Measurements from ENCODE around the gene MYL9. TPM values are rescaled to one million over a fixed set of nuclear protein-coding genes. Genes with fewer than 3 reads are reported as not detected.

Gene MYL9
- total and polyA plus RNA-seq, 2 donors (not counting 1 experiment from before 2014, with no cell fraction given) = 0.78 to 3.5 TPM

DNA sequence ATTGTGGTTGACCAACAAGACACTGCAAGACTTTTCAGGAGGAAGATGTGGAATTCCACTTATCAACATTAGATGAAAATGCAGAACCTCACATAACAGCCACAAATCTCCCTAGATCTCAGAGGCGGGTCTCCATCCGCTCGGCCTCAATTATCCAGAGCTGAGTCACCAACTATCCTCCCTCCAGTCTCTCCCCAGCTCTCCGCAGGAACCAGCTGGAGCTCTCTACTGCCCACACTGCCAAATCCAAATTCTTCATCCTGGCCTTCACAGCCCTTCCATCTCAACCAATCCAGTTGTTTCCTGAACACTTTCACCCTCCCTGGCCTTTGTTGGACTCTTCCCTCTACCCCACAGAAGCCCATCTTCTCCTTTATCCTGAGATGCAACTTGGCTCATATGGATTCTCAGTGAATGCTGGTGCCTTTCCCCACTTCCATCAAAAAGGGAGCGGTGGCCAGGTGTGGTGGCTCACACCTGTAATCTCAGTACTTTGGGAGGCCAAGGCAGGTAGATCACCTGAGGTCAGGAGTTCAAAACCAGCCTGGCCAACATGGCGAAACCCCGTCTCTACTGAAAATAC lies 28.6 kb downstream of the MYL9 start:
- 97% methylated on average over 7 of the region's 7 CpGs for WGBS (ENCODE audit: insufficient coverage)

More for the DNA sequence above, 28.6 kb downstream of the MYL9 start:
- ChIA-PET POLR2A (no interaction called here), CTCF (interaction anchor here (1.1 to 6.0 kb wide), 4 partner anchors 8 to 35 kb away, joined by 3 to 63 read pairs (median 12); partner anchors contain the start of gene RAB5IF)
- Histone ChIP-seq H3K9ac (ENCODE audit: low read length) (no peak overlapping the region), H3K4me1 (ENCODE audit: control insufficient read depth in 2 of 2, insufficient read depth in 2 of 2, low read length in 2 of 2) (peaks cover 10 to 18% of the 10 kb centered on the region in 2 donors), H3K79me2 (ENCODE audit: control insufficient read depth, insufficient read depth, low read length) (peaks cover 13% of the 10 kb centered on the region), H3K27ac (ENCODE audit: low read length in 2 of 2) (no peak overlapping the region), H3K4me2 (replicated peaks; ENCODE audit: low read depth, low read length, poor library complexity, severe bottlenecking) (no peak overlapping the region), H2AFZ (ENCODE audit: insufficient read depth, low read depth, low read length, poor library complexity, severe bottlenecking) (no peak overlapping the region), H3K36me3 (replicated peaks in 1 of 2; ENCODE audit: control extremely low read depth in 1 of 2, control insufficient read depth in 1 of 2, extremely low read depth in 1 of 2, insufficient read depth in 2 of 2, low read length in 1 of 2) (no peaks in the 10 kb centered on the region), H3K9me3 (ENCODE audit: control extremely low read depth in 1 of 3, control insufficient read depth in 2 of 3, insufficient read depth in 1 of 3, low read length in 2 of 3) (peaks cover 0 to 11% (median 7%) of the 10 kb centered on the region in 3 donors), H3K27me3 (replicated peaks in 1 of 4; ENCODE audit: control extremely low read depth in 1 of 4, control insufficient read depth in 3 of 4, insufficient read depth in 4 of 4, low read length in 3 of 4) (no peaks in the 10 kb centered on the region), H4K20me1 (ENCODE audit: control insufficient read depth, insufficient read depth, low read length, poor library complexity, severe bottlenecking) (peaks cover 6% of the 10 kb centered on the region), H3K4me3 (ENCODE audit: control extremely low read depth in 1 of 5, extremely low read depth in 1 of 5, insufficient read depth in 1 of 5, low read depth in 2 of 5, low read length in 4 of 5) (no peak overlapping the region)
- peak overlapping the region; percentile 56 for H3K27ac Mint-ChIP-seq
- H3K4me3 Mint-ChIP-seq = no peak overlapping the region
- H3K4me1 Mint-ChIP-seq = peaks cover 17% of the 10 kb centered on the region
- intact Hi-C loops (cut with micrococcal nuclease) = no loop called here
- ATAC-seq (ENCODE audit: low read depth) (no peak), DNase-seq (no peak)
- TF ChIP-seq CTCF (IDR thresholded peaks at IDR 0.05) (no peak), EZH2 (IDR thresholded peaks at IDR 0.05; ENCODE audit: borderline replicate concordance, insufficient read depth, low read depth, low read length, poor library complexity, severe bottlenecking) (no peak)
- H3K9me3 Mint-ChIP-seq (ENCODE audit: insufficient read depth) = no peaks in the 10 kb centered on the region
- no peaks in the 10 kb centered on the region for H3K27me3 Mint-ChIP-seq

Data from B cell (primary cell).